ENCODE measurements around the gene PRICKLE2.

Gene PRICKLE2

DNA sequence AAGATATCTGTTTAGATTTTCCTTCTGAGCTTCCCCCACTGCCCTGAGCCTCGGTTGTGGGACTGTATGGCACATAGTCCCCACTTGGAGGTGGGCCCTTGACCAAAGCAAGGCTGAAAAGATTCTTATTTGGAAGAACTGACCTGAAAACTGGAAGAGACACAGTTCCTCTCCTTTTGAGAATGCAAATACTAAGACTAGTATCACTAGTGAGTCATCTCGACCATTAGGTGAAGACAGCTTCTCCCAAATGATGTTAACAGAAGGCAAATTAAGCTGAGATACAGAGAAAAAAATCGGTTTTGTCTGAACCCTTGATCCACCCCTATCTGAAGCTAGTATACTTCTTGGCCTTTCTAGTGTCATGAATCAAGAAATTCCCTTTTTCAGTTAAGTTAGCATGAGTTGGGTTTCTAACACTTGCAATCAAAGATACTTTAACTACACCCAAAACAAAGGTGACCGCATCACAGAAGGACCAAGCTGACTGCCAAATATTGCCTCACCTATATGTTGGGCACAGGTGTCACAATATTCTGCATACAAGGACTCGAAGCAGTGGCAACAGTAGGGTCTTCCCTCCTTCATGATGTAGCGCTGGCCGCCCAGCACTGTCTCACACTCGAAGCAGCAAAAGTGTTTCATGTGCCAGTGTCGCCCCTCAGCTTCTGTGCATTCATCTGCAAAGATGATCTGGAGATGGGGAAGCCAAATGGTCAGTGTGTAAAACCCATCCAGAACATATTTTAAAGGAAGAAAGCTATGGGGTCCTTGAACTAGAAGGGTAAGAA lies 72.4 kb downstream of the PRICKLE2 start:
- DNase-seq = no peak

DNA sequence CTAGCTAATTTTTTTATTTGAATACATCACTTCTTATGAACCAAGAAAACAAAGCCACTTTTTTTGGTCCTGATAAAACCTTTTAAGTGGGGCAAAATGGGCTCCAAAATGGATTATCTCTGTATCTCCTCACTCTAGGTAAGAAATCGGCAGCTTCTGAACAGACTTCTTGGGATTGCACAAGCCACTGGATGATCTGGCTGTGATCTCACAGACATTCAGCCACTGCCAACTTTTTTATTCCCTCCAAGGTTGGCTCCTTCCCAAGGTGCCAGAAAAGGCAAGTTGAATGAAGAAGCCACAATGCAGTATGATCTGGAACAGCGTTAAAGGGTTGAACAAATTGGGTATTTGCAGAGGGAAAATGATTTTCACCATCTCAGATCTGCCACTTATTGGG lies 73.2 kb downstream of the PRICKLE2 start:
- DNase-seq = no peak

DNA sequence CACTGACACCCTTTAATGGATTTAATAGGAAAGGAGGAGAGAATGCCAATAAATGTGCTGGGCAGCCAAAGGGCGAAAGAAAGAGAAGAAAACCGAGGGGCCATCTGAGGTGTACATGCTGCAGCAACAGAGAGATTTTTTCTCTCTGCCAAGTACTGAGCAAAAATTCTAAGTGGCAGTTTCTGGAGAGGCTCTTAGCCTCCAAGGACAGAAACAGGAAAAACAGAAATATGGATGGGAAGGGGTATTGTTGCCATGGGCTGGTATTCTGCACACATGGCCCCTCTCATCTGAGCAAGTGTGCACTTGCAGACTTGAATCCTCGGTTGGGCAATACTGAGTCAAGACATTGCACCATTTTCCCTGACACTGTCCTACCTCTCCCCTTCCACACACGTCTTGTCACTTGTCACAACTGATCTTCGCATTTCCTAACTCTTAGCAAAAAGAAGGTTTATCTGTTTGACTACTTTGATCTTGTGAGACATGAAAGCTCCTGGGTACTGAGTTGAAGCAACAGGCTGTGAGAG lies 73.9 kb downstream of the PRICKLE2 start:
- no peak for DNase-seq

DNA sequence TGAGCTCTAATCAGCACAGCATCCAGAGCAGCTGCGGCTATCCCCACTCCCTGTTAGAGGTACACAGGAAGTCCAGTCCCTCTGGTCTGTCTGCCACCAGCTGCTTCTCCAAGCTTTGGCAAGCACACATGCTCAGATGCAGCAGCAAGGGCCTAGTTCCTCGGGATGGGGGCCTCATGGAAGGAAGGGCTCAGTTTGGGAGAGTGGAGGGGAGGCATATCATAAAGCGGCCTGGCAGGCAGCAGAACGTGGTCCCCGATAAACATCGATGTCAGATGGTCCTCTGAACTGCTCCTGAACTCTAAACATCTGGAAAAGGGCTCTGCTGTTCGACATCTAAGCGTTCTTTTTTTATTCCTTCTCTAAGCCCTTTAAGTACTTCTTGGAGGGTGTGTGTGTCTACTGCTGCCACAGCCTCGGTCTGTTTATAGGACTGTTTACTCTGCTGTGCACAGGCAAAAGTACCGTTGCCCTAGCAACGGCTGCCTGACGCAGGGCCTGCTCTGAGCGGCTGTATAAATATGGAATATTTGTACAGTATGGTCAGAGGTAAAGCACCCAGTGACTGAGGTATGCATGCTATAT lies 74.6 kb downstream of the PRICKLE2 start:
- DNase-seq = no peak

DNA sequence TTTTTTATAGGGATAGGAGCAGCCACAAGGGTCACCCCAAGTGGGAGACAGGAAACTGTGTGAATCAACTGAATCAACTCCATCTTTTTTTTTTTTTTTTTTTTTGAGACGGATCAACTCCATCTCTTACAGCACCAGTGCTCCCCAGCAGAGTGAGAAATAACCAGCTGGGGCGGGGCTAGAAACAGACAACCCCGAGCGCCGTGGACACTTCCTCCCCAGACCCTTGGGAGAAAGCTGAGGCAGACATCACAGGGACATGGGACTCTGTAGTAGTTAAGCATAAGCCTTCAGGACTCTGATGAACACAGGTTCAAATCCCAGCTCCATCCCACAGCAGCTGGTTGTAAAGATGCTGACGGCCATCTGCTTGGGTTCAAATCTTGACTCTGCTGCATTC lies 75.4 kb downstream of the PRICKLE2 start:
- no peak for DNase-seq

DNA sequence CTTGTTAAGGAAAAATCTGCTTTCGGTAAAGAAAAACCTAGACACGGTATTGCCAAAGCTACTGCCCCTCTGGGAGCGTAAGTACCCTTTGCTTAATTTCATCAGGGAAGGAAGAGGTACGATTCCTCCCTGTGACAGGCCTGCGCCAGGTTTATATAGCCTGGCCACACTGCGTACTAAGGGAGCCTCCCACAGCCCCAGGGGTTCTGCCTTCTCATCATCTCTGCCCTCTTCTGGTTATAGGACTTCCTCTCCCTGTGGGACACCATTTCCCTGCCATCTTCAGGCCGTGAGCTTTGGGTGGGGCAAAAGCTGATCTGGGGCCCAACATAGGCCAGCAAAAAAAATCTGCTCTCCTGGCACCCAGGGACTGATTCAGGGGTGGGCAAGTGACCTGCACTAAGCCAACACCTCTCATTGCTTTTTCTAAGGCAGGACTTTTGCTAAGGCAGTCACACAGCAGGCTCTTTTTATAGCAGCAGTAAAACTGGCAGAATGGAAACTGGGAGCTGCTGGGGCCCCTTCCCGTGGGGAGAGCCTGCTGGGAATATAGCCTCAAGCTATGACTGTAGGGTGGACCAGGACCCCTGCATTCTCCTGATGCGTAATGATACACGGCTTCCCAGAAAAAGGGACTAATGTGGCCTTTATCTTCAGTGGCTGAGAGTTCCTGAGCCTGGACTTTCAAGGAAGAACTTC lies 76.2 kb downstream of the PRICKLE2 start:
- DNase-seq = no peak

DNA sequence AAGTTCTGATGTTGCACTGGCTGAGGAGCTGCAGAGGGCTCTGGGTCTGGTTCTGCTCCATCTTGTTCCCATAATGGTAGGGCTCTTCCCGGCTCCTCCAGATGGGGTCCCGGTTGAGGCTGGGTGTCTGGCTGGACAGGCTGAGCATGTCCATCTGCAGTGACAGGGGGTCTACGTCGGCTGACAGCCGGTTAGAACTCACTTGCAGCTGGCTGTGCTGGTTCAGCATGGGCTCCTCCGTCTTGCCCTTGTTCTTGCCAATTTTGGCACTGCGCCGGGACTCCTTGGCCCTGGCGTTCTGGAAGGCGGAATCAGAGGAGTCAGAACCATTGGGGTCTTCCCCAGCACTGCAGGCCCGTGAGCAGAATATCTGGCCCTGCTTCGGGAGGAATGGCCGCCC lies 78.1 kb downstream of the PRICKLE2 start:
- no peak for DNase-seq

DNA sequence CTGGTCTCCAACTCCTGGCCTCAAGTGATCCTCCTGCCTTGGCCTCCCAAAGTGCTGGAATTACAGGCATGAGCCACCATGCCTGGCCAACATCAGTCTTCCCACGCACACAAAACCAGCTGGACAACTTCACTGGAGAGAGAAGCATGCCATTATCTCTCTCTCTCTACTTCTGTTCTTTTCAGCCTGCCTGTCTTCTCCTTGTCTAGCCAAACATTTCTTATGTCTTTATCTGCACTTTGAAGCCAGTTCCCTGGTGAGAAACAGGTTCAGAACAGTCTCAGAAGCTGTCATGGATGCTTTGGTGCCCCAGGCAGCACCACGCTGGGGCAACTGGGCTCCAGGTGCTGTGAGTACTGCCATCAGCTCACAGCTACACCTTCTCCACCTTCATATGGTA lies 79.8 kb downstream of the PRICKLE2 start:
- DNase-seq = no peak

DNA sequence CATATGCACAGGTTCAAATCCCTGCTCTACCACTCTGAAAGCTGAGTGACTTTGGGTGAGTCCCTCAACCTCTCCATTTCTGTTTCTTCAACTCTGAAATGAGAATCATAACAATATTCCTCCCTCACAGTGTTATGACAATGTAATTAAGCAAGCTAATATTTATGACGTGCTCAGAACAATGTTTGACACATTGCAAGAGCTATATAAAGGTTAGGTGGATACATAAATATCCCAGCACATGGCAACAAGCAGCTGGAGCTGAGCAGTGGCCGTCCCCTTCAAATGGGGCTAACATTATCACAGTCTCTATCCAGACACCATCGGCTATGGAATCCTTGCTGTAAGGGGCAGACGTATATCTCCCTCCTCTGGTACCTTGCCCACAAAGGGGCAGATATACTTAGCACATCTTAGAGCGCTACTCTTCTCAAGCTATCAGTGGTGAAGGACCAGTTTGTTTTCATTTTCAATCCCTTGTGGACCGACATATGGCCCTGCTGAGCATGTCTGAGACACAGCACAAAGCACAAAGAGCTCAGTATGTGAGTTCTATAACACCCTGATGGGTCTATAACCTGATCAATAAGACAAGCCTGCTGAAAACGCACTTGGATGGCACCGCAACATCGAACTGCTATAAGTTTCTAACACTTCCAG lies 80.9 kb downstream of the PRICKLE2 start:
- DNase-seq = no peak

DNA sequence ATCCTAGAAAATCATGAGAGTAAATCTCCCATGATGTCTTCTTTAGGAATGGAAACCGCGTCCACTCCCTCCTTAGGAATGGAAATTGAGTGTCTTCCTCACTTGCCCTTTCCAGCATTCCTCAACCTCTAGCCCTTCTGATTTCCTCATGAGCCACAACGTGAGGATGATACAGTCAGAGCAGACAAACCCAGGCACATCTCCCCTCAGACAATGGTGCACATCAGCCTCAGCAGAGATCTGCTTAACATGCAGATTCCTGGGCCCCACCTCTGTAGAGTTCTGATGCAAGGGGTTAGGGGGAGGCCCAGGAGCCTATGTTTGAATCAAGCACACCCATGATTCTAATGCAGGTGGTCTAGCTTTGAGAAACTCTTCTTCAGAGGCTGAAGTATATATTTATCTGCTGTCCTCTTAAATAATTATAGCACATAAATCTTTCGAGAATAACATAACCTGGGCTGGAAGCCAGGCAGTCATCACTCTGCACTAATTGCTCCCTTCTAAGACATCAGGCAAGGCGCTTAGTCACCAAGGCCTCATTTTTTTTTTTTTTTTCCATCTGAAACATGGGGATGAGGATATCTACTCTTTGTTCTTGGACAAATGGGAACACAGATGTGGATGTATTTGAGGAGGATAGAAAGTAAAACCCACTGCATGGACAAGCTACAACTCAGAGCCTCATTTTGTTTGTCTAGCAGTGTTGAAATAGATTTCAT lies 81.7 kb downstream of the PRICKLE2 start:
- DNase-seq = no peak

DNA sequence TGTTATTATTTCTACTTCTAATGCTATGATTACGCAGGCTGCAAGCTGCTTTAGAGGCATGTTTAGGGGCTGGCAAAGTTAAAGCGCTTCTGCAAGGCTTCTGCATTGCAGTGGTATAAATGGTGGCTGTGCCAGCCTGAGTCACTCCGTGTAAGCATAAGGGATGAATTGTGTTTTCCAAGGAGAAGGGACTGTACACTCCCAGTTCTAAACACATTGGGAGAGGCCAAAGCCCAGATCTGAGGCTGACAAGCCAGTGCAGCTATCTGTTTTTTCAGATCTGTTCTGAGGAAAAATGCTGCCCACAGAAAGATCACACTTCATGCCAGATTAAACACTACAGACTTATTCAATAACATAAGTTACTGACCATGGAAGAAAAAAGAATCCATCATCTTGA lies 83.8 kb downstream of the PRICKLE2 start:
- no peak for DNase-seq

DNA sequence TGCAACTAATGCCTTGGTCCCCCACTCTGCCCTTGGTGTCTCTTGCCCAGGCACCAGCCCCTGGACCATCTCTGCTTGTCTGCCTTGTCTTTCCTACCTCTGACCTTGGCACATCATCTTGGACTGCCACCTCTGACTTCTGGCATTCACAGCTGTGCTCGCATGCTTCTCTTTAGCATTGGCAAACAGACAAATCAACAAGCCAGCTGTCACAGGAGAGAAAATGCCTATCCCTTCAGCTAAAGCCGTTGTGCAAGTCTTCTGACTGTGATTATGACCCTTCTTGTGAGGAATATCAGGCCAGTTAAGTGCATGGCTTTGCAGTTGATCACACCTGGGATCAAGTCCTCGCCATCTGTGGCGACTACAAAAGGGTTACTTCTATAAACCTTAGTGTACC lies 84.6 kb downstream of the PRICKLE2 start:
- no peak for DNase-seq

DNA sequence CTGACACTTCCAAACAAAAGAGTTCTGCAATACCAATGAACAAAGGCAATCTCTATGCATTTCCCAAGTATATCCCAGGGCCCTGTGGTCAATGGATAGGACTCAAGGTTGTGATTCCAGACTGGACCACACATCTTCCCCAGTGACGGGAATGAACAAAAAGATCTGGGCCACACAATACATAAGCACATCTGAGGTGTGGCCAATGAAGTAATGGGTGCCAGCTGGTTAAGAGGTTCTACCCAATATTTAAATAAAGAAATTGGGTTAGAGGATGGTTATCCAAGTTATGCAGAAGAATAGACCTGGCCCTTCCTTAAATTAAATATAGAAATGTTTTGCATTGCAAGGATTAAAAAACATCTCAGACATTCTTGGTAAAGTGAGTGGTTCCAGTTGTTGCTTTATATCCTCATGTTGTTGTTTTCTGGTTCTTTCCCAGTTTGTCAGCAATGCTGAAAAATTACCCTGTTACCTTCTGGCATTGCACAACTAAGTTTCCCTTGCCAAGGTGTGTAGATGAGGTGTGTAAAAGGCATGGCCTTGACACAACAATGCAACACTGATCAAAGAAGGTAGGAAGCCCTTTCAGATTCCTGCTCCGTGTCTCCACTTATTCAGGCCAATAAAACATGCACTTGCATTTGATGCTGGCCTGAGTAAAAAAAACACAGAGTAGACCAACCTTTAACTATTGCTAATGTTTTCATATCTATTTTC lies 86.5 kb downstream of the PRICKLE2 start:
- DNase-seq = no peak

DNA sequence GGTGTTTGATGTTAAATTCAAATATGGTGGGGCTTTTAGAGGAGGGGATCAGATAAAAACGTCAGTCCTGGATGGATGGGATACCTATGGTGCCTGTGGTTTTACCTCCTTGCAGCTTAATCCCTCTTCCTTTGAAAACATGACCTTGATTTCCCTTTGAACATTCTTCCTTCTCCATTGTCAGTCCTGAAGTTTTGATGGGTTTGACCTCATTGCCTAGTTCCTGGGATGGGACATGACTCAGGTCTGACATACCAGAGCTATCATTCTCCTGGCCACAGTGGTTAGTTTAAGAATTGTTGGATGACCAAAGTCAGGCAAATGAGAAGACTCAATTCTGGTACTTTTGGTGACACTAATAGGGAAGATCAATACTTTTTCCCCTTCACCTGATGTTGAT lies 87.2 kb downstream of the PRICKLE2 start:
- DNase-seq = no peak

DNA sequence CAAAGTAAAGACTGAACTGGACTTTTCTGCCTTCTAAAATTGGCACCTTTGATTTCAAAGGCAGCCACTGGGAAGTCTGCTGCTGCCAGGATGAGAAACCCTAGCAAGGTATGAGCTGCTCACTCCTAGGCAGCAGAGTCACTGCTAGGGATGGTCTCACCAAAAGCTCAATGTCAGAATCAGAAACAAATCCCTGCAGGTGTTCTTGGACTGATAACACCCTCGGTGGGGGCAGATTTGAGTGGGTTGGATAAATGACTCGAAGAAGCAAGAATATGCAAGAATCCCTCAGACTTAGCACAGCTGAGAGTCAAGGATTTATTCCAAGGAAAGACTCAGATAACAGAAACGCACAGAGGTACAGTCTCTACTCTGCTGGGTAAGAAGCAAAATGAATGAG lies 90.4 kb downstream of the PRICKLE2 start:
- no peak for DNase-seq

DNA sequence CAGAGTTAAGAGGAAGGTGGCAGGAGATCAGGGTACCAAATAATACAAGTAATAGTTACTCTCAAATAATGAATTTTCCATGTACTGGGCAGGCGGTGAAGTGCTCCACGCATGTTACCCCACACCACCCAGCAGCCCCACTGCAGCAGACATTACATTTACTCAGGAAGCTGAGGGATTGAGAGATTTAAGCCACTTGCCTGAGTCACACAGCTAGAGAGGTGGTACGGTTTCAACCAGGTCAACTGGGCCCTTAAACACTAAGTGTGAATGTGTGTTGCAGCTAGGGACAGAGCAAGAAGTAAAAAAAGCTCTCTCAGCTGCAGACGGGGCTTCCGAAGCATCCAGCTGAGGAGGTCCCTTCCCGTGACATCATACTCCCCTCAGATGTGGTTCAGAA lies 91.3 kb downstream of the PRICKLE2 start:
- DNase-seq = no peak

DNA sequence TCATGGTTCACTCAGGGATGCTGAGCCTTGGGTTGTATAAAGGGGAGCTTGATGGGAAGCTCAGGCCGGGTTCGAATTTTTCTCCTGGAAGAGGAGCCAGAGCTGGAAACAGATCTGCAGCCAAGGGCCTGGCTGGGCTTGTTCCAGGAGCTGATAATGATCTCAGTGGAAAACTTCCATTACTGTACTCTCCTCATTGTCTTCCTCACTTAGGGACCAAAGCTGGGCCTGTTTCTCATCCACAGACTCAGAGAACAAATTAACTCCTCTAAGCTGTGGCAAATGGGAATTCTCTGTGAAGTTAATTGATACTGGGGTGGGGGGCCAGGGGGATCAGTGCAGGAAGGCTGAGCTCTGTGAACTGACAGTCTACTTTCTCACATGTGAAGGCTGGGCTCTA lies 92.0 kb downstream of the PRICKLE2 start:
- DNase-seq = no peak

DNA sequence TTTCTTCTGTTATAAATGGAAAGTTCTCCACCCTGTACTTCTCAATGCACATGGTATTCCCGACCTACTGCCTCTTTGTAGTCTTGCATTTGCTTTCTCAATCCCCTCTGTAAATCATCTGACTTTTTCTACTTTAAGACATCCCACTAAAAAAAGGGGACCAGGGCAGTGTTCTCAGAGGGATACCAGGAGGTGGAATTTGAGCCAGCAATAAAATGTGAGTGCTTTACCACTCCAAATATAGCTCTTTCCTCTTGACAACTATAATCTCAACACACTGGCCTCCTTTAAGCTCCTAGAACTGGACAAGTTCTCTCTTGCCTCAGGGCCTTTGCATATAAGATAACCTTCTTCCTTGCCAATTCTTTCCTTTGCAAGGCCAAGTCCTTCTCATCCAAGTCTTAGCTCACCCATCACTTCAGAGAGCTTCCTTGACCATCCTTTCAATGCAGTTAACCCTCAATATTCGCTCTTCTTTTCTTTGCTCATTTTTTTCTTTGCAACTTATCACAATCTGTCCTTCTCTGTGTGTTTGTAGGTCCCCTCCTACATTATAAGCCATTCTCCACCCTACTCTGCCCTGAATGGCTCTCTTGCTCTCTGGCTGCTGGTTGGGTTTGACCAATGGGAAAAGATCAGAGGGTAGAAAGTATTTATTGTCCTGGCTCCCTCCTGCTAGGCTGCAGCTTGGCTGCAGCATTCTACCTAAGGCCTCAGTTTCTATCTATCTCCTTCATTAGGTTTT lies 93.4 kb downstream of the PRICKLE2 start:
- no peak for DNase-seq

DNA sequence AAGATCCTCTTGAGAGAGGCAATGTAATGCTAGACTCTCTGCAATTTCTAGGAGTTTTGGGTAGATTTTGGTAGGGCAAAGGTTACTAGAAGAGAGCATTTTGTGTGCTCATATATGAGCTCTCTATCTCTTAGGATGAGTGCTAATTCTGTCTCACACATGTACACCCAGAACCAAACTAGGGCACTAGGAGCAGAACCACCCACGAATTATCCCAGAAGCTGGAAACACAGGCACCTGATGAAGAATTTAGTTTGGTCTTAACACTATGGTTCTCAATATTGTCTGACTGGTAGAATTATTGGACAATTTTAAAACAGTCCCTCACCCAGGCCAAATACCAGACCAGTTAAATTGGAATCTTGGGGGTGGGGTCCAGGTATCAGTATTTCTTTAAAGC lies 94.8 kb downstream of the PRICKLE2 start:
- DNase-seq = no peak

DNA sequence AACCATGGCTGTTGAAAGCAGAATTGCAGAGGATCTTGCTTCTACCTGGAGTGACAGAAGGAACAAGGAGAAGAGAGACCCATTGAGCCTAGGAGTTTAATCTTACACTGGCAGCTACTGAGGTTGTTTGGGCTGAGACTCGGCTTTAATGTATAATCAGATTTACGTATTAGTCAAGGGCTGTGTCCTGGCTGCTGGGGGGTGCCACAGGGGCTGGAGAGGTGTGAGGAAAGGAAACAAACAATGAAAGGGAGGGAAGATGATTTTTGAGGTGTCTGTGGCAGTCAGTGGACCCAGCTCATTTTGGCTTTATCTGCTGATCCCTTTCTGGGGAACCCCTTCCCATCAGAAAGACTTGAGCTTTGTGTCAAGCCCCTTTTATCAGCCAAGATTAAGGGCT lies 95.7 kb downstream of the PRICKLE2 start:
- no peak for DNase-seq

DNA sequence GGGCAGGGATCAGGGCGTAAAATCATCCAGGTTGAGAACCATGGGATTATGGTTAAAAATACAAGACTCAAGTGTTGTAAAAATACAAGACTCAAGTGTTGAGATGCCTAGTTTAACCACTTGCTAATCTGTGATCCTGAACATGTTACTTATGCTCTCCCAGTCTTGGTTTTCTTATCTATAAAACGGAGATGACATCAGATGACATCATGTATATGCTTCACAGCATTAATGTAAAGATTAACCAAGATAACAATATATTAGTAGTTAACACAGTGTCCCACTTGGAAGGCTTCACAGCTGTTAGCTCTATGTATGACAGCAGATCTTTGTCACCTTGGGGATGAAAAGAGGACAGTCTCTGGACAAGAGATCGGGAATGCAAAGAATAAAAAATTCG lies 96.2 kb downstream of the PRICKLE2 start:
- no peak for DNase-seq
